Gastrocnemius medialis (tissue), 4 donors: ENCODE results near the gene CLEC6A. TPM values are rescaled to one million over a fixed set of nuclear protein-coding genes. Genes with fewer than 3 reads are reported as not detected.

Experiments
- ATAC-seq, 2 donors: fragments of 150-250 bp; one replicate each; pipeline ENCODE4 v1.9.1; 2016
- DNase-seq, 2 donors: peaks; one replicate each; pipeline ENCODE4 v3.0.0-alpha.2; 2019
- H3K27ac ChIP-seq, 4 donors: fragments of 200-600 bp; sonication (generic); 1 replicate in 1 of 4; 2 replicates in 3 of 4; pipeline ENCODE4 v1.5.1; 2016 to 2018; ENCODE audit warnings: mild to moderate bottlenecking in 2 of 4, moderate library complexity in 1 of 4
- H3K27me3 ChIP-seq, 3 donors: fragments of 200-600 bp; sonication (generic) in 2 of 3; 1 replicate in 1 of 3; 2 replicates in 2 of 3; pipeline versions ENCODE4 v1.5.1 to v1.6.0; 2016 to 2019; ENCODE audit warnings: mild to moderate bottlenecking in 1 of 3, moderate library complexity in 1 of 3
- H3K36me3 ChIP-seq, 2 donors: fragments of 200-600 bp; sonication (generic) in 1 of 2; one replicate each; pipeline ENCODE4 v1.5.1; 2017 to 2018
- H3K4me1 ChIP-seq, 2 donors: fragments of 200-600 bp; sonication (generic) in 1 of 2; one replicate each; pipeline ENCODE4 v1.5.1; 2016 to 2017; ENCODE audit warnings: mild to moderate bottlenecking in 2 of 2
- H3K4me3 ChIP-seq, 4 donors: fragments of 200-600 bp; sonication (generic) in 3 of 4; 1 replicate in 1 of 4; 2 replicates in 3 of 4; pipeline ENCODE4 v1.5.1; 2016 to 2019; ENCODE audit warnings: mild to moderate bottlenecking in 2 of 4
- H3K9me3 ChIP-seq, 3 donors: fragments of 200-600 bp; sonication (generic) in 2 of 3; 1 replicate in 1 of 3; 2 replicates in 2 of 3; pipeline ENCODE4 v1.5.1; 2016 to 2019
- POLR2A ChIP-seq, 2 donors: fragments of 450-650 bp; IDR thresholded peaks; one replicate each; pipeline ENCODE4 v1.6.1; 2017; ENCODE audit warnings: antibody characterized with exemption in 2 of 2, mild to moderate bottlenecking in 2 of 2, moderate library complexity in 2 of 2
- in situ Hi-C, 4 donors: fragments of 200-750 bp; cut with MboI; loops; one replicate each; pipeline versions ENCODE4 v1.15.0 to v1.8.0; 2017; ENCODE audit warnings: low sequenced_read_pairs in 4 of 4
- intact Hi-C: fragments of 100-400 bp; cut with DNase I; formaldehyde crosslinking; loops from one replicate; pipeline ENCODE4 v1.15.1; 2023; ENCODE audit warnings: low total_unique reads
- total RNA-seq, 4 donors: library from RNA; depleted of rRNA; stranded (reverse); fragments of >200 nt; gene quantifications; one replicate each; pipeline versions ENCODE4 v1.1.0 to v1.2.3, GENCODE V29; 2016
- TF ChIP-seq, protein P1 (sequence below), 5 experiments: fragments of 450-650 bp in 3 of 5; fragments of 200-600 bp in 2 of 5; sonication (generic) in 2 of 5; IDR thresholded peaks in 4 of 5; conservative IDR thresholded peaks in 1 of 5; 1 replicate in 4 of 5; 2 replicates in 1 of 5; pipeline ENCODE4 v1.5.1; 2016 to 2019; ENCODE audit warnings: antibody characterized with exemption in 5 of 5, mild to moderate bottlenecking in 3 of 5, moderate library complexity in 3 of 5

Gene CLEC6A
- total RNA-seq, 4 donors from 2014 or later: not detected

DNA sequence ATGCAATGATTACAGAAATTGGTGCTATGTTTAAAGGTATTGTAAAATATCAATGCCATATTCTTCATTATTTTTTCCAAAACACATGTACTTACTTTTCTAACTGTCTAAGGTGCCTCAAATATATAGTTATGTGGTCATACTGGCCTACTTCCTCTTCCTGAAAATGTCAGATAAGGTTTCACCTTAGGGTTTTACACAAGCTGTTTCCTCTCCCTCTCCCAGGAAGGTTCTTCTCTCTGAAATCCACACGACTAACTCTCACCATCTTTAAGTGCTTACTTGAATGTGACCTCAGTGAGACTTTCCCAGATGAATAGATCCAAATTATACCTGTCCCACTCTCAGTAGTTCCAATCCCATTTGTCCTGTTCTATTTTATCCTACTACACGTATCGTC is 46.0 kb downstream of the CLEC6A start:
- Histone ChIP-seq H3K4me1 (no peaks in the 10 kb centered on the region), H3K9me3 (no peaks in the 10 kb centered on the region), H3K27ac (no peak overlapping the region), H3K36me3 (no peaks in the 10 kb centered on the region), H3K27me3 (no peaks in the 10 kb centered on the region), H3K4me3 (no peak overlapping the region)
- in situ Hi-C loops: no loop called here
- DNase-seq: no peak
- ATAC-seq: no peak
- intact Hi-C loops: no loop called here
- no peak for TF ChIP-seq POLR2A (IDR thresholded peaks at IDR 0.05)
- TF ChIP-seq, protein P1, sequence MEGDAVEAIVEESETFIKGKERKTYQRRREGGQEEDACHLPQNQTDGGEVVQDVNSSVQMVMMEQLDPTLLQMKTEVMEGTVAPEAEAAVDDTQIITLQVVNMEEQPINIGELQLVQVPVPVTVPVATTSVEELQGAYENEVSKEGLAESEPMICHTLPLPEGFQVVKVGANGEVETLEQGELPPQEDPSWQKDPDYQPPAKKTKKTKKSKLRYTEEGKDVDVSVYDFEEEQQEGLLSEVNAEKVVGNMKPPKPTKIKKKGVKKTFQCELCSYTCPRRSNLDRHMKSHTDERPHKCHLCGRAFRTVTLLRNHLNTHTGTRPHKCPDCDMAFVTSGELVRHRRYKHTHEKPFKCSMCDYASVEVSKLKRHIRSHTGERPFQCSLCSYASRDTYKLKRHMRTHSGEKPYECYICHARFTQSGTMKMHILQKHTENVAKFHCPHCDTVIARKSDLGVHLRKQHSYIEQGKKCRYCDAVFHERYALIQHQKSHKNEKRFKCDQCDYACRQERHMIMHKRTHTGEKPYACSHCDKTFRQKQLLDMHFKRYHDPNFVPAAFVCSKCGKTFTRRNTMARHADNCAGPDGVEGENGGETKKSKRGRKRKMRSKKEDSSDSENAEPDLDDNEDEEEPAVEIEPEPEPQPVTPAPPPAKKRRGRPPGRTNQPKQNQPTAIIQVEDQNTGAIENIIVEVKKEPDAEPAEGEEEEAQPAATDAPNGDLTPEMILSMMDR (IDR thresholded peaks at IDR 0.05 in 4 of 5, conservative IDR thresholded peaks at IDR 0.05 in 1 of 5): no peak

DNA sequence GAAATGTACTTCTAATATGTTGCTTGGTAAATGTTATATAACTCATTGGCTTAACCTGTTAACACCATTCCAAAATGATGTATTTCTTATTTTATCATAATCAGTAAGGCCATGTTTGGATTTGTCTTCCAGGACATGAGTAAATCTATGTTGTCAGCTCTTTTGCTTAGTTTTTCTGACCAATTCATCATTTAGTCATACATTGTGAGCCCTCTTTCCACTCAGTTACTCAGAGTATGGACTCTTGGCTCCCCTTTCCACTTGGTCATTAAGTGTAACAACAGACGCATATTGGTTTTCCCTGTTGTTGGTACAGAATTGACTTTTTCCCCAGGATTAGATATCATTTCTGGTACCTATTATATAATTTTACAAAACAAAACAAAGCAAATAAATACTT is 48.6 kb downstream of the CLEC6A start:
- in situ Hi-C loops: no loop called here

DNA sequence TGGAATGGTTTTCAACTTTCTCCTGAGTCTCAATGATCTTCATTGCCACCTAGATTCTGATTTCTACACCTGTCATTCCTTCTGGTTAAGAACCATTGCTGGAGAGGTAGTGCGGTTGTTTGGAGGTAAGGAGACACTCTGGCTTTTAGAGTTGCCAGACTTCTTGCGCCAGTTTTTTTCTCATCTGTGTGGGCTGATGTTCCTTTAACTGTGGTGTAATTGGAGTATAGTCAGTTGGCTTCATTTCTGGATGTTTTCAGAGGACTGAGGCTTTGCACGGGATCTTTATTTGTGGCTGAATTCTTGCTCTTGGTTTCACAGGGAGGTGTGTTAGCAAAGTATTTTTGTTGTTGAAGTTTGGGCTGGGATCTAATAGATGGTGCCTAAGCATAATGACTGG is 51.8 kb downstream of the CLEC6A start:
- H3K4me1 ChIP-seq: no peaks in the 10 kb centered on the region
- in situ Hi-C loops (no loop called here), intact Hi-C loops (no loop called here)
- H3K4me3 ChIP-seq: no peak overlapping the region
- ATAC-seq (no peak), DNase-seq (no peak)
- no peak for TF ChIP-seq POLR2A (IDR thresholded peaks at IDR 0.05)
- TF ChIP-seq, protein P1 (IDR thresholded peaks at IDR 0.05 in 4 of 5, conservative IDR thresholded peaks at IDR 0.05 in 1 of 5): no peak
- H3K27ac ChIP-seq: no peak overlapping the region
- no peaks in the 10 kb centered on the region for H3K9me3 ChIP-seq
- H3K36me3 ChIP-seq: no peaks in the 10 kb centered on the region
- H3K27me3 ChIP-seq: no peaks in the 10 kb centered on the region

More for the DNA sequence above, 48.6 kb downstream of the CLEC6A start:
- no peak for DNase-seq
- Histone ChIP-seq H3K9me3 (no peaks in the 10 kb centered on the region), H3K27ac (no peak overlapping the region), H3K4me1 (no peaks in the 10 kb centered on the region), H3K4me3 (no peak overlapping the region), H3K36me3 (no peaks in the 10 kb centered on the region), H3K27me3 (no peaks in the 10 kb centered on the region)
- intact Hi-C loops: no loop called here
- ATAC-seq: no peak
- no peak for TF ChIP-seq POLR2A (IDR thresholded peaks at IDR 0.05)
- TF ChIP-seq, protein P1 (IDR thresholded peaks at IDR 0.05 in 4 of 5, conservative IDR thresholded peaks at IDR 0.05 in 1 of 5): no peak

DNA sequence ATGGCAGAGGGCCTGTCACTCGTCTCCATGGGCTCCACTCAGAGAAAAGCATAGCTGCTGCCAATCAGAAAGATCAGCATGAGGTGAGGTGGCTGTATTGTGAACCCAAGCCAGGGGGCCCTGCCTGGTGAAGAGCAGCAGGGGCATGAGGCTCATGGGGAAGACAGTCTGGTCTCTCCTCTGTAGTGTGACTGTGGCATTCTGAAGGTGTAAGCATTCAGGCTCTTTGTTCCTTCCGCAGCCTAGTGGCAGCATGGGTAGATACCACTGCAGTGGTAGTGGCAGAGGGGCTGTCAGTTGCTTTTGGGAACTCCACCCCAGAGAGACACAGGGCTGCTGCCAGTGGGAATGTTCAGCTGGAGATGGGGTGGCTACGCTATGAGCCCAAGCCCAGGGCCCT is 52.5 kb downstream of the CLEC6A start:
- in situ Hi-C loops (no loop called here), intact Hi-C loops (no loop called here)
- Histone ChIP-seq H3K4me3 (no peak overlapping the region), H3K9me3 (no peaks in the 10 kb centered on the region), H3K4me1 (no peaks in the 10 kb centered on the region), H3K27ac (no peak overlapping the region), H3K36me3 (no peaks in the 10 kb centered on the region), H3K27me3 (no peaks in the 10 kb centered on the region)
- no peak for DNase-seq
- TF ChIP-seq, protein P1 (IDR thresholded peaks at IDR 0.05 in 4 of 5, conservative IDR thresholded peaks at IDR 0.05 in 1 of 5): no peak
- TF ChIP-seq POLR2A (IDR thresholded peaks at IDR 0.05): no peak
- no peak for ATAC-seq
